Astrocyte (in vitro differentiated cells and primary cell): ENCODE results near the gene SPDEF.

Source experiments
- EZH2 ChIP-seq: IDR thresholded peaks from 2 replicates; pipeline ENCODE4 v1.6.1; 2012; ENCODE audit warnings: mild to moderate bottlenecking, low read length, inconsistent platforms; ENCODE audit not compliant: insufficient read depth
- TF ChIP-seq, protein P1 (sequence below): IDR thresholded peaks from 2 replicates; pipeline ENCODE4 v1.5.1; 2011; ENCODE audit warnings: low read depth, mild to moderate bottlenecking, inconsistent platforms, low read length, moderate library complexity; ENCODE audit not compliant: insufficient read depth

DNA sequence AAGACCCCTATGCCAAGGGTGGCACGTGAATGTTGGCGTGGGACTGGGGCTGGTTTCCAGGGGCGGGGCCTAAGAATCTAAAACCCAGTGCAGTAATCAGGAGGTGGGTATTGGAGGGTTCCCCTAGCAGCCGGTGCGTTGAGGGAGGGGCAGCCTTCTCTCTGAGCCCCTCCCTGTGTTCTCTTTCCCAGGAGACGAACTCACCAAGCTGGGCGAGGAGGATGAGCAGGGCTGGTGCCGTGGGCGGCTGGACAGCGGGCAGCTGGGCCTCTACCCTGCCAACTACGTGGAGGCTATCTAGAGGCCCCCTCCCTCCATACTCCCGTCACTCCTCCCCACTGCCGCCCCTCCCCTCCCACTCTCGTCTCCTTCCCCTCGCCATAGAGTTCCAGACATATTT, 23.9 kb downstream of the SPDEF start:
- TF ChIP-seq EZH2: no peak
- TF ChIP-seq, protein P1, sequence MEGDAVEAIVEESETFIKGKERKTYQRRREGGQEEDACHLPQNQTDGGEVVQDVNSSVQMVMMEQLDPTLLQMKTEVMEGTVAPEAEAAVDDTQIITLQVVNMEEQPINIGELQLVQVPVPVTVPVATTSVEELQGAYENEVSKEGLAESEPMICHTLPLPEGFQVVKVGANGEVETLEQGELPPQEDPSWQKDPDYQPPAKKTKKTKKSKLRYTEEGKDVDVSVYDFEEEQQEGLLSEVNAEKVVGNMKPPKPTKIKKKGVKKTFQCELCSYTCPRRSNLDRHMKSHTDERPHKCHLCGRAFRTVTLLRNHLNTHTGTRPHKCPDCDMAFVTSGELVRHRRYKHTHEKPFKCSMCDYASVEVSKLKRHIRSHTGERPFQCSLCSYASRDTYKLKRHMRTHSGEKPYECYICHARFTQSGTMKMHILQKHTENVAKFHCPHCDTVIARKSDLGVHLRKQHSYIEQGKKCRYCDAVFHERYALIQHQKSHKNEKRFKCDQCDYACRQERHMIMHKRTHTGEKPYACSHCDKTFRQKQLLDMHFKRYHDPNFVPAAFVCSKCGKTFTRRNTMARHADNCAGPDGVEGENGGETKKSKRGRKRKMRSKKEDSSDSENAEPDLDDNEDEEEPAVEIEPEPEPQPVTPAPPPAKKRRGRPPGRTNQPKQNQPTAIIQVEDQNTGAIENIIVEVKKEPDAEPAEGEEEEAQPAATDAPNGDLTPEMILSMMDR: no peak
